AG20443 (cell line): ENCODE results near the gene WFIKKN2.
"Not testable (repeated sequence)": the region's sequence is repeated elsewhere in the genome, so short reads cannot be mapped to it uniquely, and the experiment has no call there.

Experiments
- DNase-seq: peaks from one replicate; pipeline ENCODE4 v3.0.0; 2012; ENCODE audit warnings: low spot score, mixed read lengths

The WFIKKN2 gene

DNA sequence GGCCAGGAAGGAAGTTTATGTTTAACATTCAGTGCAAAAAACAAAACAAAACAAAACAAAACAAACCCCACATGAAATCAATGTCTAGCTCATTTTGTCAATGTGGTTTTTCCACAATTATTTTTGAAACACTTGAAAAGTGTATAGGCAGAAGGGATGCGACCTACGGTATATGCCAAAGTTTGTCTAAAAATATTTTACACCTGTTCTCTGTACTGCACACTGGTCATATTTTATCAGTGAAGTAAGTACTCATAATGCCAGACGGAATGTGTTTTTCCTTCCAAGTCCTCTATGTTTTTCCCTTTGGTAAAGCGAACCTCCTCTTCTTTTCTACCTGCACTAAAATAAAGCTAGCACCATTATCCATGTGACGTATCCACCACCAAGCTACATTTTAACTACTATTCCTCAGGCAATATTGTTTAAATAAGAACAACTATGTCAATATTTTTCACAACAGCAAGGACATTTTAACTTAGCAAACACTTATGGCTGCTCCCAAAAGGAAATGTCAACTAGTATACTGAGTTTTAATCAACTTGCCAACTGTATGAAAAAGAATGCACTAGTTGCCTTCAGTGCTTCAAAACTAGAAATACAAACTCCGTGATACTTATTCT, 20.4 kb downstream of the WFIKKN2 start:
- no peak for DNase-seq

- DNase-seq = no peak
Observed at GRCh38 chr17:50856431-50856830, 21.0 kb downstream of the WFIKKN2 start.

GRCh38 chr17:50858486-50859225, 23.3 kb downstream of the WFIKKN2 start:
- DNase-seq = no peak

GRCh38 chr17:50859727-50860126, 24.3 kb downstream of the WFIKKN2 start:
- not testable (repeated sequence) for DNase-seq

DNA sequence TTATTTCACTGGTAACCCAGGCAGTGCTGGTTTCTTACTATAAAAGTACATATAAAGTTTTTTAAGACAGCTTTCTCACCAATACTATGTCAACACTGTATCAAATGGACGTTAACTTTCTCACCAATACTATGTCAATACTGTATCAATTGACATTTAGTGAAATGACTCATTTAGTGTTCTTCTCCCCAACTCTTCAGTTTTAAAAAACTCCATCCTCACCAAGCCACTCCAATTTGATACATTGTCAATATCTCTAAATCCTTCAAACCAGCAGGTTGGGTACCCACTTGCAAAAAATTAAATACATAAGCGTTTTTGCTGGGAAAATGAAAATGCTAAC, 25.9 kb downstream of the WFIKKN2 start:
- no peak for DNase-seq

- no peak for DNase-seq
Observed at GRCh38 chr17:50861822-50862528, 26.6 kb downstream of the WFIKKN2 start.

GRCh38 chr17:50863221-50863843, 27.9 kb downstream of the WFIKKN2 start:
- DNase-seq = no peak

- no peak for DNase-seq
Observed at GRCh38 chr17:50863931-50864330, 28.5 kb downstream of the WFIKKN2 start.

GRCh38 chr17:50864747-50865059, 29.3 kb downstream of the WFIKKN2 start:
- DNase-seq = no peak

- DNase-seq = peak; percentile 69
Observed at GRCh38 chr17:50865060-50865867, 29.9 kb downstream of the WFIKKN2 start.

DNA sequence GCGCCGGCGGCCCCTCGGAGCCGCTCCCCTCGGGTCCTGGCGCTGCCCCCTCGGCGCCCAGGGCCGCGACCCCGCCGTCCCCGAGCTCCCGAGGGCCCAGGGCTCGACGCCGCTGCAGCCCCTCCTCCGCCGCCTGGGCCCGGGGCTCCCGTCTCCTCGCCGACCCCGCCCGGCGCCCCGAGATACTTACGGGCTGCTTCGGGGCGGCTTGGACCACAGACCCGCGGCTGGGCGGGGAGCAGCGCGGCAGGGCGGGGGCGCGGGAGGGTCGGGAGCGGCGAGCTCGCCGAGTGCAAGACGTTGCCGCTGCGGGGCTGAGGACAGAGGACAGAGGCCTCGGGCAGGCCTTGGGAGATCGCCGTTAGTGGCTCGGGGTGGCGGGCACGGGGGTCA, 30.5 kb downstream of the WFIKKN2 start:
- no peak for DNase-seq

DNA sequence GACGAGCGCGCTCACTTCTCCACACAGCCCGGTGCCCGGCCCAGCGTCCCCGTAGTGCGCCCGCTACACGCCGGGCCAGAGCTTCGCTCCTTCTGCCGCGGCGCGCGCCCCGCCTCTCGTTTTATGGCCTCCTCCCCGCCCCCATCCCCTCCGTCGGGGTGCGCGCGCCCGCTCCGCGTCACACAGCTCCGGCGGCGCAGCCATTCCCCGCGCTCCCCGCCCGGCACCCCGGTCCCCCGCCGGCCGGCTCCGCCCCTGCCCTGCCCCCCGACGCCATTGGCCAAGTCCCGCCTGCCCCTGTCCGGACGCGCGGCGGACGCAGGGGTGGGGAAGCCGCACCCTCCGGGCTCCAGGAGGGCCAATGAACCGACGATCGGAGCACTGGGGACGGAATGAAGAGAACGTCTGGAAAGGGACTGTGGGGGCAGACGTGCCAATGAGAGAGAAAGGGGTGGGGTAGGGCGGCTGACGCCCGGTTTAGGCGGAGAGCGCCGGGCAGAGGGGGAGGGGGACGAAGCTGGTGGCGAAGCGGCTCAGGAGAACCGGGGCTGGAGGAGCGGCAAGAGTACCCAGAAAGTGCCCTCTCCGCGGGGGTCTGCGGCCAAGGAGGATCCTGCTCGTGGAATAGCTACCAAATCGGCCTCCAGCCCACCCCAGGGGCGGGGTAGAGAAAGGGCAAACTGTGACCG, 31.0 kb downstream of the WFIKKN2 start, which contains the start of gene TOB1:
Gene TOB1 (minus strand): TSS at position 94 of the 689 bp plus-strand sequence. CDS start 2,337 bp downstream, outside the sequence.
- peak; percentile 98 for DNase-seq

- peak; percentile 43 for DNase-seq
Observed at GRCh38 chr17:50866950-50867362, 31.6 kb downstream of the WFIKKN2 start.

DNA sequence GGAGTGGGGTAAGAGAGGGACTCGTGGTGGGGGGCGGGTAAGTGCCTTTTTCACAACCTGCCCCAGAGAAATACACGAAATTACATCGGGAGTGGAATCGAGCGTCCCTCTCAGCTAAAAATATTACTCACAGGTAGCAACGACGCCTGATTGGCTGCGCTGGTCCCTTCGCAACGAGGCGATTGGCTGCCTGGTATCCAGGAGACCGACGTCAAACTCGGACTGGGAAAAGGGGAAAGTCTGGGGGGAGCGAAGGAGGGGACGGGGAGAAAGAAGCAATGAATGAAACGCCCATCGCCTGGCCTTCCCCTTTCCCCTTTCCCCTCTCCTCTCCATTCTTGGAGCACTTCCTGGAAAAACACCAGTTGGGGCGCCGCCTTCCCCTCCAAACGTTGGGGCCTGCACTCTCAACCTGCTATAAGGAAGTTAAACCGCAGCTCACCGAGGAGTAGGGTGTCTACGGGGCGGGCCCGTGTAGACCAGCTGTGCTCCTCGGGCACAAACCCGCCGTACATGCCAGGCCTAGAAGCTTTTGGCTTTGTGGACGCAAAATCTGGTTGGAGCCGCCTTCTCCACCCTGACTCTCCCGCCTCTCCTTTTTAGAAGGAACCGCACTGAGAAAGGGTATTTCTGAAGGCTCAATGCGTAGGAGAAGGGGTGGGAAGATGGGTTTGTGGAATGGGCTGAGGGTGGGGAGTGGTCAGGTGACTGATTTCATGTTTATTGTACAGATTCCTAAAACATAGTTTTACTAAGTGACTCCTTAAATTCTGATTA, 32.2 kb downstream of the WFIKKN2 start:
- DNase-seq = peak; percentile 92

- DNase-seq = no peak
Observed at GRCh38 chr17:50868140-50868438, 32.7 kb downstream of the WFIKKN2 start.

DNA sequence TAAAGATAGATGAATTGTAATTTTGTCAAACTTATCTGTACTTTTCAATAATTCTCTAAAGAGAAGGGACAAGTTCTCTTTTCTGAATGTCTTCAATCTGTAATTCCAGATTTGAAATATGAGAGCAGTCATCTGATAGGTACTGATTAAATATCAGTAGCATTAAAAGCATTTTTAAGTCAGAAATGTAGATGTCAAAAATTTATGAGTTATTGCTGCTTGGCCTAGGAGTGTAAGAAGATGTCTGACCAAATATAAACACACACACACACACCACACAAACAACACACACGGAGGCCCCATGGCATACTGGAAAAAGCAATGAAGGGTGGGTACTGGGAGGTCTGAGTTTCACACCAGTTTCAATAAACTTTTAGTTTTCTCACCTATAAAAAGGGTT, 33.2 kb downstream of the WFIKKN2 start:
- DNase-seq = no peak

GRCh38 chr17:50871364-50871763, 36.0 kb downstream of the WFIKKN2 start:
- no peak for DNase-seq

GRCh38 chr17:50871898-50872297, 36.5 kb downstream of the WFIKKN2 start:
- DNase-seq = no peak

GRCh38 chr17:50872710-50873424, 37.5 kb downstream of the WFIKKN2 start:
- peak; percentile 64 for DNase-seq

DNA sequence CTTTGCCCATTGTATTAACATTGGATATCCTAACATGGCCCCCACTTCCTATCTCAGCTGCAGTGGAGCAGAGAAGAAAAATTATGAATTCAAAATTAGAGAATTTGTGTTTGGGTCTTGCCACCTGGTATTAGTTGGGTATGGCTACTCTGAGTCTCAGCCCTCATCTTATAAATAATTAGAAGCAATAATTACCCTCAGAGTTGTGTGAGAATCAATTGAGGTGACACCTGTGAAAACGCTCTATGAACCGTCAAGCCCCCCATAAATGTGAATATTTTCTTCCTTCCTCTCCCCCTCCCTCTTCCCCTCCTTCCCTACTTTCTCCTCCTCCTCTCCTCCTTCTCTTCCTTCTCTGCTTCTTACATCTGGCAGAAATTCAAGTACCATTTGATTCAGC, 39.7 kb downstream of the WFIKKN2 start:
- DNase-seq = no peak
